ENCODE measurements around the gene PDE6H. TPM values are rescaled to one million over a fixed set of nuclear protein-coding genes. Genes with fewer than 3 reads are reported as not detected.

The PDE6H gene
- total and polyA plus RNA-seq, 2 donors (not counting 3 experiments of a cell fraction or from before 2014, with no cell fraction given): not detected

DNA sequence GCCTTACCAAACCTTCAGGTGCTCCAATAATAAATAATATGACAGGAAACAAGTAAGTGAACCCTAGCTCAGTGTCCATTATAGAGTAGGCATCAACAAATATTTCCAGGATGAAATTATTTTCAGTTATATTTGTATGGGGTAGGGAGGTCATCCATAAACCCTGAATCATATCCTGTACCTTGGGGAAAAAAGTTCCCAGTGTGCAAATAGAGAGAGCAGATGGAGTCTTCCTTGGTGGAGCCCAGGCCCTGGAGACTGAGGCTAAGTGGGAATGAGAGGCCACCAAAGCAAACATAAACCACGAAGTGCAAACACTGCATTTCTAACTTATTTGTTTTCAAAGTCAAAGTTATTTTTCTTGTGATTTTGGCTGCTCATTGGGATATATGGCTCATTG, 26.0 kb upstream of the PDE6H start:
- Histone ChIP-seq H2AFZ (ENCODE audit: low read depth, low read length) (no peak overlapping the region), H4K20me1 (replicated peaks; ENCODE audit: control insufficient read depth, extremely low read depth, insufficient read depth, low read length) (no peaks in the 10 kb centered on the region), H3K4me1 (ENCODE audit: control insufficient read depth, extremely low read depth, insufficient read depth, low read length) (peaks cover 56% of the 10 kb centered on the region), H3K36me3 (ENCODE audit: control insufficient read depth in 2 of 2, extremely low read depth in 1 of 2, insufficient read depth in 2 of 2, low read length in 2 of 2) (peaks cover 20 to 46% of the 10 kb centered on the region in 2 experiments), H3K9me3 (replicated peaks; ENCODE audit: control insufficient read depth, insufficient read depth, low read length) (no peaks in the 10 kb centered on the region), H3K27me3 (ENCODE audit: control insufficient read depth in 2 of 2, insufficient read depth in 2 of 2, low read length in 2 of 2) (no peaks in the 10 kb centered on the region), H3K4me3 (replicated peaks in 1 of 3; ENCODE audit: insufficient read depth in 1 of 3, low read depth in 1 of 3, low read length in 3 of 3) (no peak overlapping the region), H3K4me2 (ENCODE audit: insufficient read depth, low read length) (peak overlapping the region; percentile 23), H3K9ac (replicated peaks; ENCODE audit: extremely low read depth, insufficient read depth, low read length) (no peak overlapping the region), H3K27ac (ENCODE audit: insufficient read depth, low read depth, low read length) (peak overlapping the region; percentile 33), H3K9me1 (replicated peaks; ENCODE audit: control insufficient read depth, extremely low read depth, insufficient read depth, low read length) (no peaks in the 10 kb centered on the region), H3K79me2 (ENCODE audit: control insufficient read depth, insufficient read depth, low read length) (peaks cover 45% of the 10 kb centered on the region)
- dilution Hi-C loops (cut with MboI; ENCODE audit: extremely low pct_ligation_motif_present, low sequenced_read_pairs) (no loop called here), intact Hi-C loops (cut with micrococcal nuclease) (no loop called here)
- ChIA-PET CTCF (interaction anchor here (2.1 kb wide), 1 partner anchor 15 kb away, joined by 6 read pairs; the partner anchor contains the start of gene ARHGDIB), POLR2A (no interaction called here)
- peak; percentile 60 for TF ChIP-seq JUN (IDR thresholded peaks at IDR 0.05; ENCODE audit: borderline replicate concordance, insufficient read depth, insufficient read length, low read depth)
- peak; percentile 36 for TF ChIP-seq POLR2A (IDR thresholded peaks at IDR 0.05; ENCODE audit: low read depth, low read length)
- TF ChIP-seq POLR2AphosphoS5 (IDR thresholded peaks at IDR 0.05; ENCODE audit: insufficient read depth, low read depth, low read length): peak; percentile 32
- no peak for TF ChIP-seq EZH2 (IDR thresholded peaks at IDR 0.05; ENCODE audit: borderline replicate concordance, low read depth, low read length, severe bottlenecking)
- TF ChIP-seq FOS (IDR thresholded peaks at IDR 0.05; ENCODE audit: borderline replicate concordance, insufficient read depth, low read length): peak; percentile 62
- TF ChIP-seq CTCF (IDR thresholded peaks at IDR 0.05; ENCODE audit: extremely low read depth in 1 of 2, insufficient read depth in 1 of 2, low read depth in 1 of 2, low read length in 2 of 2): no peak
- no peak for TF ChIP-seq MAX (IDR thresholded peaks at IDR 0.05; ENCODE audit: insufficient read depth, insufficient read length)
- no peak for TF ChIP-seq MYC (IDR thresholded peaks at IDR 0.05; ENCODE audit: low read depth, low read length)
- no TSS peak for BruUV-seq (replicated peaks)
- DNase-seq (ENCODE audit: low read depth, low spot score) (peak; percentile 63), FAIRE-seq (peak; percentile 72)
